ENCODE data around the gene SH3PXD2B.
A peak's percentile ranks its signal among the peaks of the same experiment; 100 is the strongest.
"Not testable (repeated sequence)": the region's sequence is repeated elsewhere in the genome, so short reads cannot be mapped to it uniquely, and the experiment has no call there.

SH3PXD2B gene

GRCh38 chr5:172402531-172403188, 51.7 kb downstream of the SH3PXD2B start:
- H3K18ac ChIP-seq (ENCODE audit: low read length), result peak overlapping the region; percentile 54
- no peaks in the 10 kb centered on the region for H3K27me3 ChIP-seq (ENCODE audit: insufficient read depth, low read length)
- peaks cover 2% of the 10 kb centered on the region for H3K9me3 ChIP-seq (ENCODE audit: insufficient read depth, low read depth, low read length)
- H3K27ac ChIP-seq (ENCODE audit: low read depth, low read length), result peak overlapping the region; percentile 38
- no peak overlapping the region for H3K23ac ChIP-seq (ENCODE audit: low read length)
- H2BK12ac ChIP-seq (ENCODE audit: low read length), result peak overlapping the region; percentile 43
- peaks cover 12 to 20% of the 10 kb centered on the region in 2 experiments for H3K4me1 ChIP-seq (ENCODE audit: control insufficient read depth in 1 of 2, insufficient read depth in 2 of 2, low read length in 2 of 2)
- H4K12ac ChIP-seq (ENCODE audit: low read depth, low read length), result no peak overlapping the region
- peak overlapping the region; percentile 14 for H3K14ac ChIP-seq (ENCODE audit: low read length)
- peak overlapping the region; percentile 15 for H2BK120ac ChIP-seq (ENCODE audit: insufficient read depth, low read length, poor library complexity)
- no peak overlapping the region for H2AFZ ChIP-seq (ENCODE audit: insufficient read depth, low read length, poor library complexity)
- DNase-seq, result no peak
- H3K9ac ChIP-seq (ENCODE audit: low read length), result no peak overlapping the region
- no peak overlapping the region for H3K4me2 ChIP-seq (ENCODE audit: low read length)
- H3K36me3 ChIP-seq (ENCODE audit: control insufficient read depth in 1 of 2, insufficient read depth in 2 of 2, low read length in 2 of 2), result peaks cover 23 to 33% of the 10 kb centered on the region in 2 experiments
- WGBS (ENCODE audit: extremely low coverage, insufficient coverage, insufficient read length), result no CpG with 5 or more reads among the region's 13 CpGs
- H3K79me2 ChIP-seq (ENCODE audit: control insufficient read depth, insufficient read depth, low read length, poor library complexity), result peaks cover 4% of the 10 kb centered on the region
- H2BK5ac ChIP-seq (ENCODE audit: low read depth, low read length, poor library complexity), result peak overlapping the region; percentile 18
- peak overlapping the region; percentile 2 for H4K8ac ChIP-seq (ENCODE audit: low read depth, low read length)
- H3K4me3 ChIP-seq (ENCODE audit: low read depth, low read length), result no peak overlapping the region
- H3K79me1 ChIP-seq (ENCODE audit: low read length), result peaks cover 7% of the 10 kb centered on the region
- H4K91ac ChIP-seq (ENCODE audit: low read depth, low read length), result peak overlapping the region; percentile 31
- no peak overlapping the region for H3K4ac ChIP-seq (ENCODE audit: low read depth, low read length)
- peak overlapping the region; percentile 6 for H2AK5ac ChIP-seq (ENCODE audit: low read length)

- not testable (repeated sequence) for H3K14ac ChIP-seq (ENCODE audit: low read length); H2AFZ ChIP-seq (ENCODE audit: insufficient read depth, low read length, poor library complexity); H4K8ac ChIP-seq (ENCODE audit: low read depth, low read length); H3K27ac ChIP-seq (ENCODE audit: low read depth, low read length); H4K91ac ChIP-seq (ENCODE audit: low read depth, low read length); H3K18ac ChIP-seq (ENCODE audit: low read length); H2BK12ac ChIP-seq (ENCODE audit: low read length); H3K9me3 ChIP-seq (ENCODE audit: insufficient read depth, low read depth, low read length); H2BK5ac ChIP-seq (ENCODE audit: low read depth, low read length, poor library complexity); DNase-seq; H4K12ac ChIP-seq (ENCODE audit: low read depth, low read length); H3K79me2 ChIP-seq (ENCODE audit: control insufficient read depth, insufficient read depth, low read length, poor library complexity); H2BK120ac ChIP-seq (ENCODE audit: insufficient read depth, low read length, poor library complexity); H3K27me3 ChIP-seq (ENCODE audit: insufficient read depth, low read length); H3K4ac ChIP-seq (ENCODE audit: low read depth, low read length); H3K23ac ChIP-seq (ENCODE audit: low read length); H3K9ac ChIP-seq (ENCODE audit: low read length); H3K79me1 ChIP-seq (ENCODE audit: low read length); H3K4me2 ChIP-seq (ENCODE audit: low read length); H3K4me3 ChIP-seq (ENCODE audit: low read depth, low read length); H2AK5ac ChIP-seq (ENCODE audit: low read length)
- Histone ChIP-seq H3K36me3 (ENCODE audit: control insufficient read depth in 1 of 2, insufficient read depth in 2 of 2, low read length in 2 of 2) (peaks cover 23 to 30% of the 10 kb centered on the region in 2 experiments), H3K4me1 (ENCODE audit: control insufficient read depth in 1 of 2, insufficient read depth in 2 of 2, low read length in 2 of 2) (peaks cover 12 to 20% of the 10 kb centered on the region in 2 experiments)
- WGBS (ENCODE audit: extremely low coverage, insufficient coverage, insufficient read length), result no CpG with 5 or more reads among the region's 6 CpGs
These were observed 52.3 kb downstream of the SH3PXD2B start for GRCh38 chr5:172402031-172402430.

- Histone ChIP-seq H3K14ac (ENCODE audit: low read length) (no peak overlapping the region), H3K9ac (ENCODE audit: low read length) (no peak overlapping the region), H2AFZ (ENCODE audit: insufficient read depth, low read length, poor library complexity) (no peak overlapping the region), H3K79me1 (ENCODE audit: low read length) (peaks cover 7% of the 10 kb centered on the region), H3K23ac (ENCODE audit: low read length) (no peak overlapping the region), H3K27me3 (ENCODE audit: insufficient read depth, low read length) (no peaks in the 10 kb centered on the region), H4K12ac (ENCODE audit: low read depth, low read length) (no peak overlapping the region), H3K4me1 (ENCODE audit: control insufficient read depth in 1 of 2, insufficient read depth in 2 of 2, low read length in 2 of 2) (peaks cover 12 to 20% of the 10 kb centered on the region in 2 experiments), H3K79me2 (ENCODE audit: control insufficient read depth, insufficient read depth, low read length, poor library complexity) (peaks cover 4% of the 10 kb centered on the region), H3K36me3 (ENCODE audit: control insufficient read depth in 1 of 2, insufficient read depth in 2 of 2, low read length in 2 of 2) (peaks cover 16 to 22% of the 10 kb centered on the region in 2 experiments), H3K4me2 (ENCODE audit: low read length) (no peak overlapping the region), H3K18ac (ENCODE audit: low read length) (no peak overlapping the region), H3K9me3 (ENCODE audit: insufficient read depth, low read depth, low read length) (peaks cover 2% of the 10 kb centered on the region), H2BK5ac (ENCODE audit: low read depth, low read length, poor library complexity) (no peak overlapping the region), H4K91ac (ENCODE audit: low read depth, low read length) (no peak overlapping the region), H2BK12ac (ENCODE audit: low read length) (no peak overlapping the region), H4K8ac (ENCODE audit: low read depth, low read length) (no peak overlapping the region), H2AK5ac (ENCODE audit: low read length) (no peak overlapping the region), H2BK120ac (ENCODE audit: insufficient read depth, low read length, poor library complexity) (no peak overlapping the region), H3K4ac (ENCODE audit: low read depth, low read length) (no peak overlapping the region), H3K4me3 (ENCODE audit: low read depth, low read length) (no peak overlapping the region), H3K27ac (ENCODE audit: low read depth, low read length) (peak overlapping the region; percentile 66)
- DNase-seq, result peak; percentile 43 to 52
- no CpG with 5 or more reads among the region's 4 CpGs for WGBS (ENCODE audit: extremely low coverage, insufficient coverage, insufficient read length)
These were observed 54.5 kb downstream of the SH3PXD2B start for GRCh38 chr5:172399826-172400225.

GRCh38 chr5:172399336-172399735, 55.0 kb downstream of the SH3PXD2B start:
- Histone ChIP-seq H3K9ac (ENCODE audit: low read length) (no peak overlapping the region), H2BK12ac (ENCODE audit: low read length) (peak overlapping the region; percentile 90), H3K9me3 (ENCODE audit: insufficient read depth, low read depth, low read length) (peaks cover 2% of the 10 kb centered on the region), H3K18ac (ENCODE audit: low read length) (no peak overlapping the region), H2AK5ac (ENCODE audit: low read length) (no peak overlapping the region), H3K23ac (ENCODE audit: low read length) (no peak overlapping the region), H3K14ac (ENCODE audit: low read length) (no peak overlapping the region), H4K12ac (ENCODE audit: low read depth, low read length) (no peak overlapping the region), H3K36me3 (ENCODE audit: control insufficient read depth in 1 of 2, insufficient read depth in 2 of 2, low read length in 2 of 2) (peaks cover 19 to 24% of the 10 kb centered on the region in 2 experiments), H2BK5ac (ENCODE audit: low read depth, low read length, poor library complexity) (peak overlapping the region; percentile 94), H3K27ac (ENCODE audit: low read depth, low read length) (peak overlapping the region; percentile 68), H3K27me3 (ENCODE audit: insufficient read depth, low read length) (no peaks in the 10 kb centered on the region), H4K8ac (ENCODE audit: low read depth, low read length) (no peak overlapping the region), H3K79me1 (ENCODE audit: low read length) (peaks cover 7% of the 10 kb centered on the region), H3K79me2 (ENCODE audit: control insufficient read depth, insufficient read depth, low read length, poor library complexity) (peaks cover 4% of the 10 kb centered on the region), H2AFZ (ENCODE audit: insufficient read depth, low read length, poor library complexity) (no peak overlapping the region), H2BK120ac (ENCODE audit: insufficient read depth, low read length, poor library complexity) (peak overlapping the region; percentile 85), H4K91ac (ENCODE audit: low read depth, low read length) (no peak overlapping the region), H3K4me3 (ENCODE audit: low read depth, low read length) (no peak overlapping the region), H3K4me2 (ENCODE audit: low read length) (no peak overlapping the region), H3K4ac (ENCODE audit: low read depth, low read length) (no peak overlapping the region), H3K4me1 (ENCODE audit: control insufficient read depth in 1 of 2, insufficient read depth in 2 of 2, low read length in 2 of 2) (peaks cover 12 to 20% of the 10 kb centered on the region in 2 experiments)
- DNase-seq, result peak in 1 of 2 donors; percentile 31
- no CpG with 5 or more reads among the region's 6 CpGs for WGBS (ENCODE audit: extremely low coverage, insufficient coverage, insufficient read length)
